Loucy (cell line): ENCODE measurements around the gene OTUB2.
"Not testable (repeated sequence)": the region's sequence is repeated elsewhere in the genome, so short reads cannot be mapped to it uniquely, and the experiment has no call there.

Source experiments
- H2AFZ ChIP-seq: fragments of 200-600 bp; sonication (generic); 2 replicates; pipeline ENCODE4 v1.6.0; 2016; ENCODE audit warnings: antibody characterized with exemption, mild to moderate bottlenecking, low read length, moderate library complexity
- H3F3A ChIP-seq: fragments of 200-600 bp; 2 replicates; pipeline ENCODE4 v1.6.0; 2016; ENCODE audit warnings: antibody characterized with exemption, low read depth, mild to moderate bottlenecking
- H3K27me3 ChIP-seq: fragments of 200-600 bp; sonication (generic); 2 replicates; pipeline ENCODE4 v1.6.1; 2014; ENCODE audit warnings: low read length, mild to moderate bottlenecking; ENCODE audit not compliant: insufficient read depth, poor library complexity, severe bottlenecking
- H3K36me3 ChIP-seq: fragments of 200-600 bp; sonication (generic); 2 replicates; pipeline ENCODE4 v1.6.1; 2016; ENCODE audit warnings: low read length; ENCODE audit not compliant: insufficient read depth
- H3K4me1 ChIP-seq: fragments of 200-600 bp; sonication (generic); 2 replicates; pipeline ENCODE4 v1.5.1; 2014; ENCODE audit warnings: low read length, mild to moderate bottlenecking; ENCODE audit not compliant: insufficient read depth, poor library complexity, severe bottlenecking
- H3K4me2 ChIP-seq: fragments of 200-600 bp; sonication (generic); 2 replicates; pipeline ENCODE4 v1.6.0; 2014; ENCODE audit warnings: antibody characterized with exemption, low read length, low read depth, mild to moderate bottlenecking; ENCODE audit not compliant: poor library complexity, severe bottlenecking
- H3K4me3 ChIP-seq: fragments of 200-600 bp; sonication (generic); 2 replicates; pipeline ENCODE4 v1.5.1; 2014; ENCODE audit warnings: low read length, mild to moderate bottlenecking, mixed read lengths; ENCODE audit not compliant: poor library complexity, severe bottlenecking
- H3K79me2 ChIP-seq: fragments of 200-600 bp; sonication (generic); 2 replicates; pipeline ENCODE4 v1.6.1; 2014; ENCODE audit warnings: low read length; ENCODE audit not compliant: insufficient read depth
- H3K9ac ChIP-seq: fragments of 200-600 bp; sonication (generic); 2 replicates; pipeline ENCODE4 v1.6.0; 2014; ENCODE audit warnings: mild to moderate bottlenecking, low read depth, low read length, moderate library complexity; ENCODE audit not compliant: poor library complexity, severe bottlenecking
- H3K9me2 ChIP-seq: fragments of 200-600 bp; sonication (generic); replicated peaks from 2 replicates; pipeline ENCODE4 v1.6.1; 2016; ENCODE audit warnings: low read depth, low read length, mixed read lengths
- H3K9me3 ChIP-seq: fragments of 200-600 bp; sonication (generic); 2 replicates; pipeline ENCODE4 v1.6.1; 2014; ENCODE audit warnings: mild to moderate bottlenecking, antibody characterized with exemption, low read length, low read depth; ENCODE audit not compliant: insufficient read depth
- H4K20me1 ChIP-seq: fragments of 200-600 bp; sonication (generic); 2 replicates; pipeline ENCODE4 v1.6.0; 2014; ENCODE audit warnings: antibody characterized with exemption, low read length, mild to moderate bottlenecking; ENCODE audit not compliant: insufficient read depth, poor library complexity, severe bottlenecking
- CTCF ChIP-seq: fragments of 200-600 bp; sonication (generic); conservative IDR thresholded peaks from 2 replicates; pipeline ENCODE4 v1.5.1; 2014; ENCODE audit warnings: mild to moderate bottlenecking, antibody characterized with exemption, low read length
- EZH2phosphoT487 ChIP-seq: fragments of 200-600 bp; IDR thresholded peaks from 2 replicates; pipeline ENCODE4 v1.6.1; 2018; ENCODE audit warnings: antibody characterized with exemption, mild to moderate bottlenecking, moderate library complexity, borderline replicate concordance

The OTUB2 gene

GRCh38 chr14:94059998-94060397 lies 33.9 kb downstream of the OTUB2 start:
- no peak overlapping the region for H3K4me3 ChIP-seq
- H3K27me3 ChIP-seq: no peaks in the 10 kb centered on the region
- no peaks in the 10 kb centered on the region for H3K9me2 ChIP-seq
- H3K4me2 ChIP-seq: no peak overlapping the region
- H3F3A ChIP-seq: no peaks in the 10 kb centered on the region
- H4K20me1 ChIP-seq: peaks cover 32% of the 10 kb centered on the region
- no peak overlapping the region for H3K9ac ChIP-seq
- no peak overlapping the region for H2AFZ ChIP-seq
- peaks cover 85% of the 10 kb centered on the region for H3K36me3 ChIP-seq
- TF ChIP-seq CTCF (no peak), EZH2phosphoT487 (no peak)
- no peaks in the 10 kb centered on the region for H3K9me3 ChIP-seq
- no peaks in the 10 kb centered on the region for H3K4me1 ChIP-seq
- peaks cover 27% of the 10 kb centered on the region for H3K79me2 ChIP-seq

- TF ChIP-seq EZH2phosphoT487 (no peak), CTCF (no peak)
- no peak overlapping the region for H3K4me2 ChIP-seq
- peaks cover 51% of the 10 kb centered on the region for H3K79me2 ChIP-seq
Observed at GRCh38 chr14:94062344-94062940, 36.3 kb downstream of the OTUB2 start.

GRCh38 chr14:94066089-94066676 lies 40.0 kb downstream of the OTUB2 start:
- H3K9me3 ChIP-seq: peaks cover 12% of the 10 kb centered on the region; the same call in 1 of the 2 replicates
- H3K9ac ChIP-seq: no peak overlapping the region
- no peaks in the 10 kb centered on the region for H3K27me3 ChIP-seq
- H4K20me1 ChIP-seq: peaks cover 32% of the 10 kb centered on the region
- H3K36me3 ChIP-seq: peaks cover 28% of the 10 kb centered on the region; the same call in 1 of the 2 replicates
- H3K4me2 ChIP-seq: no peak overlapping the region
- no peaks in the 10 kb centered on the region for H3K4me1 ChIP-seq
- peaks cover 89% of the 10 kb centered on the region for H3K79me2 ChIP-seq
- H3K4me3 ChIP-seq: no peak overlapping the region
- H2AFZ ChIP-seq: no peak overlapping the region
- no peak for TF ChIP-seq EZH2phosphoT487
- no peak for TF ChIP-seq CTCF
- no peaks in the 10 kb centered on the region for H3K9me2 ChIP-seq
- no peaks in the 10 kb centered on the region for H3F3A ChIP-seq

More at GRCh38 chr14:94062344-94062940, 36.3 kb downstream of the OTUB2 start:
- peaks cover 41% of the 10 kb centered on the region for H4K20me1 ChIP-seq
- H3K9me2 ChIP-seq: no peaks in the 10 kb centered on the region
- no peak overlapping the region for H3K4me3 ChIP-seq
- H3F3A ChIP-seq: no peaks in the 10 kb centered on the region
- no peaks in the 10 kb centered on the region for H3K9me3 ChIP-seq
- no peak overlapping the region for H3K9ac ChIP-seq
- H3K27me3 ChIP-seq: no peaks in the 10 kb centered on the region
- H3K4me1 ChIP-seq: no peaks in the 10 kb centered on the region
- peaks cover 65% of the 10 kb centered on the region for H3K36me3 ChIP-seq
- H2AFZ ChIP-seq: no peak overlapping the region

- not testable (repeated sequence) for H3K27me3 ChIP-seq, H3K4me3 ChIP-seq, H3F3A ChIP-seq, H2AFZ ChIP-seq, H3K9ac ChIP-seq, H3K9me2 ChIP-seq, H3K4me2 ChIP-seq, H3K36me3 ChIP-seq
- Histone ChIP-seq H4K20me1 (peaks cover 21% of the 10 kb centered on the region), H3K79me2 (peaks cover 100% of the 10 kb centered on the region), H3K9me3 (peaks cover 25% of the 10 kb centered on the region; the same call in 1 of the 2 replicates), H3K4me1 (peaks cover 16% of the 10 kb centered on the region)
Observed at GRCh38 chr14:94072076-94072475, 45.9 kb downstream of the OTUB2 start.
